ENCODE results near the gene FTO.

Gene FTO

GRCh38 chr16:54063279-54063773 lies 359.4 kb downstream of the FTO start:
- in situ Hi-C loops (cut with HindIII; ENCODE audit: low sequenced_read_pairs) = no loop called here

DNA sequence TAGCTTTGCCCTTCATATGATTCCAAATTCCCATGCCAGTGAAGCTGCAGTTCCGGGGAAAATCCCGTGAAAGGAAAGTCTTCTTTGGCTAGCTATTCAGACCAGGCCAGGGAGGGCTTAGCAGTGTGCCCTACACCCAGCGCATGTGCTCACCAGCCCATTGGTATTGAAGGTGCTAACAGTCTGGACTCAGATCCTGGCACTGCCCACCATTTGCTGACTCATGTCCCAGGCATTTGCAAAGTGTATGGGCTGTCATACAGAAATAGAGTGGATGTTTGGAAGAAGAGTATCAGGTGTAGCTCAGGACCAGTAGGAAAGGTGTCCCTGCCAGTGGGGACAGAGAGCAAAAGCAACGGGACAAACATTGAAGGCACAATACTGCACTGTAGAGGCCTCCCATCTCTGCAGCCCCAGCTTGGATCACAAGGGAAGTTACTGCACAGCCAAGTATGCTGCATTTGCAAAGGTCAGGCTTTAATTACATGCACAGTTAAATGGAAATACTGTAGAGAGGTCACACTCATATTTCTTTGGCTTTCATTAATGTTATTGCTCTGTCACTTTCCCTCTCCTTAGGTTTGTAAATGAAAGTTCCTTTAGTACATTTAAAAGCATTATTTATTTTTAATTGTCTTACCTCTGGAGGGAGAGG lies 362.6 kb downstream of the FTO start:
- in situ Hi-C loops (cut with HindIII; ENCODE audit: low sequenced_read_pairs) = no loop called here

DNA sequence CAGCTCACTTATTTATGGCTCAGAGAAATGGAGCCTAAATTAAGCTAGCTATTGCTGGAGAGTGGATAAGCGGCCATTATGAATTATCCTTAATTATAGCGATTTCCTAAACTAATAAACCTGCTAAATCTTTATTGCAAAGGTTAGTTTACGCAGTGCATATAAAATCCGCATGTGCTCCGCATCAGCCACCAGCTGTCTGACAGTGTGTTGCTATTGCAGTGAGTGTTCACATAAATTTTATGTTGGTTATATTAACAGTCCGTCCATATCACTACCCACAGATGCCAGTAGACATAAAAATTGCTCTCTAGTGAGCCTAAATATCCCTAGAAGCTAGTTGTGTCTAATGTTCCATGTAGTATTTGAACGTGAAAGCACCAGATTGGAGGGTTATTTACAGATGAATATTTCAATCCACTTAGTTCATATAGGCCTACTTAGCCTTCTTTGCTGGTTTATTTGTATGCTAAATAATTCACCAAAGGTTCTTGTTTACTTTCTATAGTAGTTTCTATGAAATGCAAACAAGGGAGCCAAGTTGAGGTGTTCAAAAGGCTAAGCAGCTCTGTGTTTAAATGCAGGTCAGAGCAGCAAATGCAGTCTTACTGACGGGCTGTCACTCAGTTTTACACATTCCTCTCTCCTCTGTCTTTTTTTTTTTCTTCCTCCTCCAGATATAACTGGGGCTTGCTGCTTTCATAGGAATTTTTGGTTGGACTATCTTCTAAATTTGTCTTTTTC lies 363.5 kb downstream of the FTO start:
- in situ Hi-C loops (cut with HindIII; ENCODE audit: low sequenced_read_pairs) = no loop called here

- in situ Hi-C loops (cut with HindIII; ENCODE audit: low sequenced_read_pairs) = no loop called here
Measured at GRCh38 chr16:54068212-54068611, 364.3 kb downstream of the FTO start.

GRCh38 chr16:54069601-54070239 lies 365.8 kb downstream of the FTO start:
- in situ Hi-C loops (cut with HindIII; ENCODE audit: low sequenced_read_pairs) = no loop called here

DNA sequence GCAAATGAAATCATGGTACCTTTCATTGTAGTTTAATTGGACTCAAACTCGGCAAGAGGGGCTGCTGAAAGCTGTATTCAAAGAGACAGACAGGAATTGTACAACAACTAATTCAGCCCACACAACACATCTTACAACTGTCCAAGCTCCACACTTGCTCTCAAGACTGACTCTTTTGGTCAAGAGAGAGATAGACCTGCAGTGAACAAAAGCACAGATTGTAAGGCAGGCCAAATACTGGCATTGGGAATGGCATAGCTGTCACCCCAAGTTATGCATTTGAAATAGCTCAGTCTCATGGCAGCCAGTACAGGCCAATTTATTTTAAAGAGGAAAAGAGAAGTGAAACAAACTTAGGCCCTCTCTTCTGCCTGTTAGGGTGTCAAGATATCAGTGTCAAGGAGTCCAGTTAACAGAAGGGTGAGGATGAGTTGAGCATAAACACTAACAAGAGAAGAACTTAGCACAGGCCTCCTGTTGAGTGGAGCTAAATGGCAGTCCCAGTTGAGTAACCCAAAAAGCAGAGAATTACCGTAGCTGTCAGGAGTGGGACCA lies 366.9 kb downstream of the FTO start:
- in situ Hi-C loops (cut with HindIII; ENCODE audit: low sequenced_read_pairs) = no loop called here

GRCh38 chr16:54071514-54071913 lies 367.6 kb downstream of the FTO start:
- in situ Hi-C loops (cut with HindIII; ENCODE audit: low sequenced_read_pairs) = no loop called here

- in situ Hi-C loops (cut with HindIII; ENCODE audit: low sequenced_read_pairs) = no loop called here
Measured at GRCh38 chr16:54072237-54072636, 368.3 kb downstream of the FTO start.

DNA sequence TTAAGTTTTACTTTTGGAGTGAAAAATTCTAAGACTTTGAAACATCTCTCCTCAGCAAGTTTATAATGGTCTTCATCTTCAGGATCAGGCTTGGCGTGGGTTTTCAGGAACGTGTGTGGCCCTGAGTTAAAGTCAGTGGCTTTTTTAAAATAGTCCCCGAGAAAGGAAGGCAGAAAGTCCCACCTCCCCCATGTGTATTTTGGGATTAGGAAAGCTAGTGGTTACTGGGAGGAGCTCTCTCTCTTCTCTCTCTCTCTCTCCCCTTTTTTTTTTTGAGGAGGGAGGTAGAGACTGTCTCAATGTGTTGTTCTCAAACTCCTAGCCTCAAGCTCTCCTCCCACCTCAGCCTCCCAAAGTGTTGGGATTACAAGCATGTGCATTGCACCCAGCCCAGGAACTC lies 369.4 kb downstream of the FTO start:
- in situ Hi-C loops (cut with HindIII; ENCODE audit: low sequenced_read_pairs) = no loop called here

DNA sequence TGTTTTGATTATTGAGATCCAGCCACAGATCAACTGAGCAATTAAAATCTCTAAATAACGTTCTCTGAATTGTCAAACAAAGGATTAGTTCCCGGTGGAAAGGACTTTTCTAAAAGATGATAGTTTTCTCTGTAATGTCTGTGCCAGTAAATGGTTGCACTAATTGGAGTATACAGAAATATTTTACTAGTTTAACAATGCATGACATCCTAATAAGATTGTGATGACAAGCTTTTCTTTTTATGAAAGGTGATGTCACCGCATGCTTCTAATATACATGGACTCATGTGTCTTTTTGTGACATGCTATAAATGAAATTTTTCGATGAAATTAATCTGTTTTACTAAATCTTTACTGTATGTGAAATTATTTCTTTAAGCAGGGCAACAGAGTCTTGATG lies 371.5 kb downstream of the FTO start:
- in situ Hi-C loops (cut with HindIII; ENCODE audit: low sequenced_read_pairs) = loop anchor here (5.0 kb wide), 2 partner anchors 37 to 77 kb away; no protein-coding TSS in a partner anchor

DNA sequence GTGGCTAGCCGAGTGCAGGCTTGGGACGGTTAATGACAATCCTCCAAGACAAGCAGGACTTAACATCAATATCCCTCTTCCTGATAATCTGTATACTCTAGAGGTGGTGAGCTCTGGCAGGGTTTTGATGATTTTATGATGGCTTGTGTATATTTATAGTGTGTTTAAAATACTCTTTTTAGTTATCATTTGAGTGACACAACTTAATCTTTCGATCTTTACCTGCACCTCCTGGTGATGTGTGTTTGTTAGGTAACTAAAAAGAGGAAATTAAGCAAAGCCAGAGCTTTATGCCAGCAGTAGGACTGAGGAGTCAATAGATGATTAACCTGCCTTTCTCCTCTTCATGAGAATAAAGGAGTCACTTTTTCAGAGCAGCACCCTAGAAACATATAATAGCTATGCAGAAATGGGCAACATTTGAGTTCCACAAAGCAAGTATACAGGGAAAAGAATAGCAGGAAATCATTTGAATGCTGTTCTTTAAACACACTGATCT lies 372.1 kb downstream of the FTO start:
- in situ Hi-C loops (cut with HindIII; ENCODE audit: low sequenced_read_pairs) = loop anchor here (5.0 kb wide), 2 partner anchors 36 to 76 kb away; no protein-coding TSS in a partner anchor

DNA sequence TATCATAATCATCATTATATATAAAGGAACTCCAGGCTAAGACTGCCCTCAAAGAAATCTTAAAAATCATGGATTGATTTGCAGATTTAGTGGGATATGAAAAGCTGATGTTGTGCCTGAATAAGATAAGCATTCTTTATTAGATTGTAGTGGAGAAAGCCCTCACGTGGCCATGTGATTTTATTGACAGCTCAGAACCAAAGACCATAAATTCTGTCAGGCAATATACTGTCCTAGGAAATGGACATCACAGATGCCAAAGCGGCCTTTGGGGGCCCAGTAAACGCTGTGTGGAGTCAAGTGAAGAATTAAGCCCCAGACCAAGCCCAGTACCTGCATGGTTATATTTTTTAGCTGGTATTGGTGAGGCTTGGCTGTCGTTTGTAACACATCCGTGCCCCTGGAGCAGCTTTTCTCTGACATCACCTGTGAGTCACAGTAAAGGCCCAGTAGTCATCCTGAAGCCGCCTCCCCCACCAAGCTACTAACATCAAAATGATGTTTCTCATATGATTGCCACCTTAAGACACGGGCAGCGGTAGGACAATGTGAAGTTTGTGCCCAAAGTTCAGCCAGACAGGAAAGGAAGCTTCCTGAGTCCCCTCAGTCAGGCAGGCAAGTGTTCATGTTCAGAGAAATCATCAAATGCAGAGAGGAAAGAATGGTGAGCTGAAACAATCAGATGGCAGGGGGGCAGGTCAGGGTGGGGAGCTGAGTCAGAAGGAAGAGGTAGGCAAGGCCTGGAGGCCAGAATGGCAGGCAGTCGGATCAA lies 373.3 kb downstream of the FTO start:
- in situ Hi-C loops (cut with HindIII; ENCODE audit: low sequenced_read_pairs) = loop anchor here (5.0 kb wide), 2 partner anchors 35 to 75 kb away; no protein-coding TSS in a partner anchor

GRCh38 chr16:54080524-54081008 lies 376.6 kb downstream of the FTO start:
- in situ Hi-C loops (cut with HindIII; ENCODE audit: low sequenced_read_pairs) = no loop called here

GRCh38 chr16:54086791-54087190 lies 382.8 kb downstream of the FTO start:
- in situ Hi-C loops (cut with HindIII; ENCODE audit: low sequenced_read_pairs) = no loop called here

- in situ Hi-C loops (cut with HindIII; ENCODE audit: low sequenced_read_pairs) = no loop called here
Measured at GRCh38 chr16:54090602-54091001, 386.6 kb downstream of the FTO start.

GRCh38 chr16:54093281-54093680 lies 389.3 kb downstream of the FTO start:
- in situ Hi-C loops (cut with HindIII; ENCODE audit: low sequenced_read_pairs) = no loop called here

DNA sequence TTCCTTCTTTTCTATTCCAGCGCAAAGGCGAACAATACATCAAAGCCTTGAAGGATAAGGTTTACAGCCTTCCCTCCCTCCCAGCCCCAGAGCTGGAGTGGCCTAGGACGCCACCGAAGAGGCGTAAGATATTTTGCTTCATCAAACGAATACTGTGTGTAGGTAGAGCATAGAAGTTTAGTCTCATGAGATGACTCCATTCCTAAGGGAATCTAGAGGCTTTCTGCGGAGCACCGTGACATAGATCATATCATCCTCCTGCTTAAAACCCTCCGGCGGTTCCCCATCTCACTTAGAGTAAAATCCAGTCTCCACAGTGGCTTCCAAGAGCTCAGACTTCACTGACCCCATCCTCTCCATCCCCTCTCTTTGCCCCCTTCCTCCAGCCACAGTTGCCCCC lies 390.7 kb downstream of the FTO start:
- in situ Hi-C loops (cut with HindIII; ENCODE audit: low sequenced_read_pairs) = no loop called here

DNA sequence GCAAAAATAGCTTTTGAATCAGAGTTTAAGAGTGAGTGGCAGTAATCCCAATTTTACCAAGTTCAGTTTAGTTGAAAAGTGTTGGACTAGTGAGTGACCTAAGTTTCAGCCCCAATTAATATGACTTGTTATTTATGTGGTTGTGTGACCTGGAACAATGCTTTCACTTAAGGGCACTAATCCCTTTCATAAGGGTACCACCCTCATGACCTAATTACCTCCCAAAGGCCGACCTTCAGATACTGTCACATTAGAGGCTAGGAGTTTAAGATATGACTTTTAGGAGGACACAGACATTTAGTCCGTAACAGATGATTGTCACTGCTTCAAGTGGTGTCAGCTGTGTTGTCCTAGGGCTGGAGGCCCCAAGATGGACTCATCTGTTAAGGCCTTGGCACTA lies 392.7 kb downstream of the FTO start:
- in situ Hi-C loops (cut with HindIII; ENCODE audit: low sequenced_read_pairs) = no loop called here

- in situ Hi-C loops (cut with HindIII; ENCODE audit: low sequenced_read_pairs) = no loop called here
Measured at GRCh38 chr16:54097774-54098173, 393.8 kb downstream of the FTO start.

- in situ Hi-C loops (cut with HindIII; ENCODE audit: low sequenced_read_pairs) = no loop called here
Measured at GRCh38 chr16:54098247-54098646, 394.3 kb downstream of the FTO start.
